ENCODE results near the gene ADGRL3.

ADGRL3 gene

DNA sequence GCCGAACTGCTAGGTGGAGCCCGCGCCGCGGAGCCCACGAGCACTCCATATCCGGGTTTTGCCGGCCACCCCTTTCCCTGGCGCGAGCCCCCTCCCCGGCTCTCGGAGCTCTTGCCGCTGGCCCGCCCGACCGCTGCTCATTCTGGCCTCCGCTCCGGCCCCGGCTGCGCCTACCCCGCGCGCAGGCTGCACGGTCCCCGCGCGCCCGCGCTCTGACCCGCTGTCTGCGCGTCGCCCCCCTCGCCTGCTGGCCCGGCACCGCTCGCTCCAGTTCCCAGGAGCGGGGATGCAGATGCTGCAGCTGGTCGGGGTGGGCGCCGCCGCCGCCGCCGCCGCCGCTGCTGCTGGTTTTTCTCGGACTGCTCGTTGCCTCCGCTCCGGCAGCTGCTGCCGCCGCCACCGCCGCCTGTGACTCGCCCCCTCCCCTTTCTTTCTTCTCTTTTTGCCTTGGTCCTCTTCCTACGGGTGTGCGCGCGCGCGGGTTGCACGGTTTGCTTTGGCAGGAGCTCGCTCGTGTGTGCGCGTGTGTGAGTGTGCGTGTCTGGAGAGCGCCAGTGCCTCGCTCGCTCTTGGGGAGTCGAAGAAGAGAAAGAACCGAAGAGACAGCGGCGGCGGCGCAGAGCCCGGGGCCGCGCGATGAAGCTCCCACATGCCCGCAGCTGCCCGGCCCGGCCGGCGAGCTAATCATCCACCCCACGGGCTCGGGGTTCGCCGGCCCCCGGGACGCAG lies at the start of gene ADGRL3:
TSS of gene ADGRL3 (plus strand) at position 140 of the 729 bp plus-strand sequence.
- H3K4me3 ChIP-seq (replicated peaks; ENCODE audit: low read depth, low read length): no peak within 1 kb of the TSS
- no peak for TF ChIP-seq CTCF (IDR thresholded peaks at IDR 0.05; ENCODE audit: low read depth, low read length, missing control alignments)
- no peak for DNase-seq (ENCODE audit: extremely low read depth, low read depth)

GRCh38 chr4:61152433-61152832 lies 47.7 kb upstream of the ADGRL3 start:
- TF ChIP-seq CTCF (IDR thresholded peaks at IDR 0.05; ENCODE audit: low read depth, low read length, missing control alignments): no peak
- H3K4me3 ChIP-seq (replicated peaks; ENCODE audit: low read depth, low read length): no peak overlapping the region
- DNase-seq (ENCODE audit: extremely low read depth, low read depth): no peak

GRCh38 chr4:61160478-61160877 lies 39.6 kb upstream of the ADGRL3 start:
- no peak for TF ChIP-seq CTCF (IDR thresholded peaks at IDR 0.05; ENCODE audit: low read depth, low read length, missing control alignments)
- DNase-seq (ENCODE audit: extremely low read depth, low read depth): no peak
- H3K4me3 ChIP-seq (replicated peaks; ENCODE audit: low read depth, low read length): no peak overlapping the region

DNA sequence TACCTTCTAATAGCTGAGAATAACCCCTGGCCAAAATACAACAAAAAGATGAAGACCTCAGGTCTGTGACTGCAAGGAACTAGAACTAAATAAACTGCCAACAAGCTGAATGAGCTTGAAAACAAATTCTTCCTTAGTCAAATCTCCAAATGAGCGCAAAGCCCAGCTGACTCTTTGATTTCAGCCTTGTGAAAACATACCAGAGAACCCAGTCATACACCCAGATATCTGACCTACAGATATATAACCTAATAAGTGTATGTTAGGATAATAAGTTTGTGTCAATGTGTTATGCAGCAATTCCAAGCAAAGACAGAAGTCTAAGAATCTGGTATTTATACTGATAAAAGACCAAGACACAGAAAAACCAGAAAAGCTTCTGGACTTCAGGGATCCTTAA lies 38.0 kb upstream of the ADGRL3 start:
- no peak for DNase-seq (ENCODE audit: extremely low read depth, low read depth)
- H3K4me3 ChIP-seq (replicated peaks; ENCODE audit: low read depth, low read length): no peak overlapping the region
- no peak for TF ChIP-seq CTCF (IDR thresholded peaks at IDR 0.05; ENCODE audit: low read depth, low read length, missing control alignments)

- no peak for DNase-seq (ENCODE audit: extremely low read depth, low read depth)
- H3K4me3 ChIP-seq (replicated peaks; ENCODE audit: low read depth, low read length): no peak overlapping the region
Measured at GRCh38 chr4:61173799-61174198, 26.3 kb upstream of the ADGRL3 start.

DNA sequence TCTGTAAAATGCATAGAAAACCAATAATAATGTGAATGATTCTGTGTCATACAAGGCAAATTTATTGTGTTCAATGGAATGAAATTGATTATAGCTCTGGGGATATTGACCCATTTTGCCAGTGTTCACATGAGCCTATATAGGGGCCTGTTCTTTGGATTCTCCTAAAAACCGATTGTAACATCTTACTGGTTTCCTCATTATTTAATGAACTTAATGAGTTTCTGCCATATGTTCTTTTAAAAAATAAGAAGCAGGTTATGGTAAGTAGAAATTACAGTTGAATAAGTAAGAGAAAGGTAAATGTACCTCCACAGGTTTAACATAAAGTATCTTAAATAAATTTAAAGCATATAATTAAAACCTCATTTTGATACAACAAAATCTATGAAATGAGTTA lies 24.6 kb upstream of the ADGRL3 start:
- TF ChIP-seq CTCF (IDR thresholded peaks at IDR 0.05; ENCODE audit: low read depth, low read length, missing control alignments): no peak
- no peak for DNase-seq (ENCODE audit: extremely low read depth, low read depth)
- no peak overlapping the region for H3K4me3 ChIP-seq (replicated peaks; ENCODE audit: low read depth, low read length)

More at GRCh38 chr4:61173799-61174198, 26.3 kb upstream of the ADGRL3 start:
- no peak for TF ChIP-seq CTCF (IDR thresholded peaks at IDR 0.05; ENCODE audit: low read depth, low read length, missing control alignments)

DNA sequence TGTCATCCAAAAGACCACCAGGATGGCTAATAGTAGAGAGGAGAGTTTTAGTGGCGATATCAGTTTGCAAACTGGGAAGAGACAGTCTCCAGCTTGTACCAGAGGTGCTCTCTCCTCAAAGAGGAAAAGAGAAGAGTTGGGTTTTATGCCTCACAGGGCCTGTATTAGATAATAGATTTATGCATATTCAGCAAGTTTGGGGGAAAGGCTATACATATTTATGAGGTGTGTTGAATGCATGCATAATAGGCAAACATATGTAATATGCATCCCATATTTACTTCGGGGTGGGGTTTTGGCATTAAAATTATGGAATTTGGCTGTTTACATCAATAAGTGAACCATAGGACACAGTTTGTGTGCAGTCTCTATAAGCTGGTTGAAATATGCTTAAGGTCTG lies 22.8 kb upstream of the ADGRL3 start:
- no peak for DNase-seq (ENCODE audit: extremely low read depth, low read depth)
- no peak for TF ChIP-seq CTCF (IDR thresholded peaks at IDR 0.05; ENCODE audit: low read depth, low read length, missing control alignments)
- H3K4me3 ChIP-seq (replicated peaks; ENCODE audit: low read depth, low read length): no peak overlapping the region
